A549 treated with ZK216348 at 1 μM for 4 hours (cell line): ENCODE results near the gene GPX5. TPM values are rescaled to one million over a fixed set of nuclear protein-coding genes. Genes with fewer than 3 reads are reported as not detected.

Experiments
- total RNA-seq: library from RNA; stranded (reverse); fragments of 200-300 nt; extraction: Qiagen RNA extraction; gene quantifications from 5 replicates; pipeline ENCODE4 v1.2.3, GENCODE V29; 2022; ENCODE audit warnings: low read depth

Gene GPX5, protein sequence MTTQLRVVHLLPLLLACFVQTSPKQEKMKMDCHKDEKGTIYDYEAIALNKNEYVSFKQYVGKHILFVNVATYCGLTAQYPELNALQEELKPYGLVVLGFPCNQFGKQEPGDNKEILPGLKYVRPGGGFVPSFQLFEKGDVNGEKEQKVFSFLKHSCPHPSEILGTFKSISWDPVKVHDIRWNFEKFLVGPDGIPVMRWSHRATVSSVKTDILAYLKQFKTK
- not detected in 5 replicates for total RNA-seq

DNA sequence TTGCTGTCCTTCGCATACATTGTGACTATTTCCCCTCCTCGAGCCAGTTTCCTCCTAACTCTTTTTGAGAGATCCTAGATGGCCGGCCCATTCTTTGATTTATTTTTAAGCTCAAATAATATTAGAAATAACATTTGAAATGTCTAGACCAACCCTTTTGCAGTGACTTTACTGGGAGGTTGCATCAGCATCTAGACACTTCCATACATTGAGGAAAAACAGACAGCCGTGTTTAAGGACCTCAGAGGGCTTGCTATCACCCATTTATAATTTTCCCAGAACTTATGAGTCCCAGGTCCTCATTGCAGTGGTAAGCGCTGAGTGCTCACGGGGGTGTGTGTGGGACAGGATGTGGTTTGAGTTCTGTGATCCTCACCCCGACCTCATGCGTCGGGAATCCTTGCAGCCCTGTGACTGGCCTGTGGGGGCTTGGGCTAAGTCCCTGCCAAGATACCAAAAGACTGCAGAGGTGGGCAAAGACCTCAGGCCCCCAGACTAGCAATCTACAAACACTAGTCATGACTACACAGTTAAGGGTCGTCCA lies at the start of gene GPX5:
Gene GPX5, plus strand, starts transcription at position 386 of the 544 bp plus-strand sequence. Its CDS starts 133 bp downstream, at position 519.

DNA sequence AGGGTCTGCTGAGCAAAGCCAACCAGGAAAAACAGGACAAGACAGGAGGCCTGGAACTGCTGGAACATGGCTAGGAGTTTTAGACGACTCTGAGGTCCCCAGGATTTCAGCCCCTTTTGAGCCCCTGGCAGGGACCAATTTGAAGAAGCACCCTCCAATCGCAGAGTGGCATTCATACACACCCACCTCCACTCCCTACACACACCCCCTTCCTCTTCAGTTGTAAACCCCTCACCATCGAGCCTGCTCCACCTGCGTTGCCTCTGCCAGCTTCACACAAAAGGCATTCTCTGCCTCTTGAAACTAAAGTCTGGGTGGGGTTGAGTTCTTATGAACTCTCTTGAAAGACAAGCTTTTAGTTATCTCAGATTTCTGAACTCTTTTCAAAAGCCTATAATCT lies 10.0 kb upstream of the GPX5 start, which contains the start of gene GPX6:
Gene GPX6, minus strand, starts transcription at position 118 of the 400 bp plus-strand sequence. Its CDS starts 50 bp downstream, at position 68.

Other genes starting within 250 kb of the GPX5 start
- 3.8 to 6.1 TPM (median 5.0 TPM) in 5 replicates for gene PGBD1, start 244.3 kb upstream of the GPX5 start, total RNA-seq
- gene ZSCAN31, start 189.7 kb upstream of the GPX5 start, total RNA-seq: 1.6 to 2.4 TPM (median 1.8 TPM) in 5 replicates
- gene ZKSCAN3, start 175.9 kb upstream of the GPX5 start, total RNA-seq: 1.7 to 2.2 TPM (median 2.0 TPM) in 5 replicates
- gene ZSCAN12, start 126.1 kb upstream of the GPX5 start, total RNA-seq: 1.3 to 2.1 TPM (median 1.7 TPM) in 5 replicates
- gene ZSCAN23, start 82.4 kb upstream of the GPX5 start, total RNA-seq: not detected in 5 replicates
- not detected in 5 replicates for gene GPX6, start 10.1 kb upstream of the GPX5 start, total RNA-seq